DOHH2 (cell line): Measurements from ENCODE around the gene GMEB2.

Experiments used
- H3F3A ChIP-seq: fragments of 200-600 bp; sonication (generic), shearing (Covaris generic); 2 replicates; pipeline ENCODE4 v1.6.0; 2016; ENCODE audit warnings: antibody characterized with exemption, mild to moderate bottlenecking; ENCODE audit not compliant: control insufficient read depth, insufficient read depth
- H3K27ac ChIP-seq: fragments of 200-600 bp; sonication (generic); 2 replicates; pipeline ENCODE4 v1.5.1; 2014; ENCODE audit warnings: low read depth, mild to moderate bottlenecking, low read length, moderate library complexity
- H3K27me3 ChIP-seq: fragments of 200-600 bp; sonication (generic); 2 replicates; pipeline ENCODE4 v1.6.1; 2014; ENCODE audit warnings: mild to moderate bottlenecking, low read length, mixed read lengths; ENCODE audit not compliant: control insufficient read depth
- H3K36me3 ChIP-seq: fragments of 200-600 bp; sonication (generic); 2 replicates; pipeline ENCODE4 v1.6.1; 2014; ENCODE audit warnings: mild to moderate bottlenecking, low read length, moderate library complexity, mixed read lengths; ENCODE audit not compliant: control insufficient read depth
- H3K4me1 ChIP-seq: fragments of 200-600 bp; sonication (generic); 2 replicates; pipeline ENCODE4 v1.6.1; 2014; ENCODE audit warnings: mild to moderate bottlenecking, low read length, mixed read lengths; ENCODE audit not compliant: control insufficient read depth
- H3K4me2 ChIP-seq: fragments of 200-600 bp; sonication (generic); 2 replicates; pipeline ENCODE4 v1.6.0; 2014; ENCODE audit warnings: mild to moderate bottlenecking, low read length, moderate library complexity
- H3K4me3 ChIP-seq: fragments of 200-600 bp; sonication (generic); 2 replicates; pipeline ENCODE4 v1.5.1; 2014; ENCODE audit warnings: mild to moderate bottlenecking, low read length, mixed read lengths
- H3K79me2 ChIP-seq: fragments of 200-600 bp; sonication (generic); 2 replicates; pipeline ENCODE4 v1.6.1; 2014; ENCODE audit warnings: mild to moderate bottlenecking, low read length, mixed read lengths; ENCODE audit not compliant: control insufficient read depth
- H3K9me2 ChIP-seq: fragments of 200-600 bp; sonication (generic); replicated peaks from 2 replicates; pipeline ENCODE4 v1.6.1; 2014; ENCODE audit warnings: mild to moderate bottlenecking, low read length, mixed read lengths; ENCODE audit not compliant: control insufficient read depth
- H3K9me3 ChIP-seq: fragments of 200-600 bp; sonication (generic); 2 replicates; pipeline ENCODE4 v1.6.1; 2014; ENCODE audit warnings: antibody characterized with exemption, low read length, mixed read lengths; ENCODE audit not compliant: control insufficient read depth, insufficient read depth
- H4K20me1 ChIP-seq: fragments of 200-600 bp; sonication (generic); 2 replicates; pipeline ENCODE4 v1.6.0; 2014; ENCODE audit warnings: low read depth, mild to moderate bottlenecking, antibody characterized with exemption, low read length, moderate library complexity; ENCODE audit not compliant: control insufficient read depth, insufficient read depth
- CTCF ChIP-seq: fragments of 200-600 bp; sonication (generic); IDR thresholded peaks from one replicate; pipeline ENCODE4 v1.5.1; 2014; ENCODE audit warnings: antibody characterized with exemption, mild to moderate bottlenecking, low read depth, low read length; ENCODE audit not compliant: poor library complexity, severe bottlenecking
- EZH2phosphoT487 ChIP-seq: fragments of 200-600 bp; sonication (generic); IDR thresholded peaks from 2 replicates; pipeline ENCODE4 v1.6.1; 2017; ENCODE audit warnings: borderline replicate concordance, mild to moderate bottlenecking, antibody characterized with exemption, low read length, moderate library complexity, mixed read lengths

GMEB2 gene

GRCh38 chr20:63643946-63644345, 17.0 kb upstream of the GMEB2 start:
- H3K4me2 ChIP-seq, result no peak overlapping the region
- H3K27me3 ChIP-seq, result no peaks in the 10 kb centered on the region
- peaks cover 29% of the 10 kb centered on the region for H3K4me1 ChIP-seq
- no peaks in the 10 kb centered on the region for H4K20me1 ChIP-seq
- H3F3A ChIP-seq, result peaks cover 5% of the 10 kb centered on the region
- H3K9me2 ChIP-seq, result no peaks in the 10 kb centered on the region
- H3K27ac ChIP-seq, result no peak overlapping the region
- H3K36me3 ChIP-seq, result no peaks in the 10 kb centered on the region
- no peaks in the 10 kb centered on the region for H3K9me3 ChIP-seq
- TF ChIP-seq EZH2phosphoT487, result no peak
- no peak for TF ChIP-seq CTCF
- no peaks in the 10 kb centered on the region for H3K79me2 ChIP-seq
- no peak overlapping the region for H3K4me3 ChIP-seq

- Histone ChIP-seq H3K9me3 (no peaks in the 10 kb centered on the region), H3K27ac (no peak overlapping the region), H3K4me1 (peaks cover 33% of the 10 kb centered on the region), H4K20me1 (no peaks in the 10 kb centered on the region), H3K4me2 (no peak overlapping the region), H3K36me3 (no peaks in the 10 kb centered on the region), H3K27me3 (no peaks in the 10 kb centered on the region), H3K9me2 (no peaks in the 10 kb centered on the region), H3K4me3 (no peak overlapping the region), H3K79me2 (no peaks in the 10 kb centered on the region), H3F3A (peaks cover 5% of the 10 kb centered on the region)
- no peak for TF ChIP-seq CTCF
- no peak for TF ChIP-seq EZH2phosphoT487
Observed at GRCh38 chr20:63643499-63643898, 16.6 kb upstream of the GMEB2 start.

GRCh38 chr20:63642527-63643247, 15.8 kb upstream of the GMEB2 start:
- Histone ChIP-seq H3K27ac (peak overlapping the region; percentile 42), H3K4me2 (peak overlapping the region; percentile 98), H3K4me1 (peaks cover 37% of the 10 kb centered on the region), H3K36me3 (no peaks in the 10 kb centered on the region), H3K27me3 (no peaks in the 10 kb centered on the region), H3K4me3 (peak overlapping the region; percentile 76), H3K79me2 (no peaks in the 10 kb centered on the region), H3K9me3 (no peaks in the 10 kb centered on the region), H4K20me1 (no peaks in the 10 kb centered on the region), H3K9me2 (no peaks in the 10 kb centered on the region), H3F3A (peaks cover 5% of the 10 kb centered on the region)
- TF ChIP-seq CTCF (no peak), EZH2phosphoT487 (no peak)
